Thymus (tissue), 11 donors: ENCODE data around the gene AFTPH. TPM values are rescaled to one million over a fixed set of nuclear protein-coding genes. Genes with fewer than 3 reads are reported as not detected.

Experiments used
- DNase-seq, 9 donors: peaks; one replicate each; pipeline ENCODE4 v3.0.0-alpha.2; 2013; ENCODE audit warnings: low spot score in 9 of 9, low read depth in 6 of 9, missing footprints in 1 of 9
- H3K27ac ChIP-seq, 2 donors: one replicate each; pipeline ENCODE4 v1.5.1; 2013; ENCODE audit warnings: control low read depth in 1 of 2, low read depth in 1 of 2, low read length in 1 of 2, mild to moderate bottlenecking in 1 of 2, moderate library complexity in 1 of 2
- H3K27me3 ChIP-seq, 2 donors: one replicate each; pipeline ENCODE4 v1.5.1; 2013; ENCODE audit warnings: low read length in 1 of 2; ENCODE audit not compliant: control insufficient read depth in 2 of 2, insufficient read depth in 1 of 2
- H3K36me3 ChIP-seq, 2 donors: one replicate each; pipeline ENCODE4 v1.5.1; 2013; ENCODE audit warnings: low read length in 1 of 2, mild to moderate bottlenecking in 1 of 2, moderate library complexity in 1 of 2; ENCODE audit not compliant: control insufficient read depth in 2 of 2, insufficient read depth in 2 of 2
- H3K4me1 ChIP-seq, 2 donors: one replicate each; pipeline ENCODE4 v1.5.1; 2013; ENCODE audit warnings: low read length in 2 of 2; ENCODE audit not compliant: control insufficient read depth in 2 of 2, insufficient read depth in 2 of 2
- H3K4me3 ChIP-seq, 2 donors: one replicate each; pipeline ENCODE4 v1.5.1; 2013; ENCODE audit warnings: low read length in 2 of 2, control low read depth in 1 of 2, mild to moderate bottlenecking in 1 of 2
- H3K9me3 ChIP-seq, 2 donors: one replicate each; pipeline ENCODE4 v1.5.1; 2013; ENCODE audit warnings: low read length in 1 of 2, mild to moderate bottlenecking in 1 of 2; ENCODE audit not compliant: control insufficient read depth in 2 of 2, insufficient read depth in 1 of 2
- WGBS: extraction: QIAGEN DNeasy Blood & Tissue Kit; methylation state at CpG from one replicate; pipeline ENCODE4 v1.1.7; 2013; 5-methylcytosine and 5-hydroxymethylcytosine counted together
- polyA plus RNA-seq: library from polyadenylated mRNA; stranded (reverse); fragments of 200-250 nt; gene quantifications from one replicate; pipeline ENCODE4 v1.2.3, GENCODE V29; 2013
- total RNA-seq: library from RNA; stranded (reverse); fragments of 120-200 nt; gene quantifications from one replicate; pipeline ENCODE4 v1.2.4, GENCODE V29; 2013
- donor health status: healthy.

Gene AFTPH
- total and polyA plus RNA-seq, 2 donors: 43.2 to 76.0 TPM

DNA sequence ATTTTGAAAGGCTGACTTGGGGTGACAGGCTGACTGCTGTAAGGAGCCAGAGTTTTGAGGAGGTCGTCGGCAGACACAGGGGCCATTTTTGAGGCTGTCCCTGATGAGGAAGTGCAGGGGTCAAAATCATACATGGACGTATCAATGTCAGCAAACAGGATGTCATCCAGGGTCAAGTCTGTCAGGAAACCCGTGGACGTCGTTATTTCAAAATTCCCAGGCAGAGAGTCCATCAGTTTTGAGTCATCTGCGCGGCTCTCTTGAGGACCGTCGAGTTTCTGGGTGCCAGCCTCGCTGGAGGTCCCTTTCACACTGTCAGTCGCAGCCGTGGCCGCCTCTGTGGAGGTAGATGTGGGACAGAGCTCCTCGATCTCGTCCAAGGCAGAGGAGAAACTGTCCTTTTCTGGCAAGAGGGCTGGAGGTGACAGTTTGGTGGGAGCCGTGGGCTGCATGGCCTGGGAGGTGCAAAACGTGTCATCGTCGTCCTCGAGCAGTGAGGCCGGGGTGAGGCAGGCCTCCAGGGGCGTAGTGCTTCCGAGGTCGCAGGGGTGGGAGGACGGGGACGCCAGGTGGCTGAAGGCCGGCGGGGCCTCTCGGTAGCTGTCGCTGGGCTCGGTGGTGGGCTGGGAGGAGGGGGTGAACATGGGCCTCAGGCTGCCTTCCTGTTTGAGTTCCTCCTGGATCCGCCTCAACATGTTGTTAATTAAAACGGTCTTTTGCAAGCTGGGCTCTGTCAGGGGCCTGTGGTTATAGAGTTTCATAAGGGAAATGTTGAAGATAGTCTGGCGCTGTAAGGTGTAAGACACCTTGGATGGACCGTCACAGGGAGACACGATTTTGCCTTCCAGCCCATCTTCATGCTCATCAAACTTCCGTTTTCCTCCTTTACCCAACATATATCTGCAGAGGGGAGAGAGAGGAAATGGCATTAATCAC, 112.1 kb downstream of the AFTPH start:
- Histone ChIP-seq H3K4me3 (no peak overlapping the region), H3K27ac (peak overlapping the region; percentile 10 to 71)
- WGBS: 44% methylated on average over 38 of the region's 38 CpGs

DNA sequence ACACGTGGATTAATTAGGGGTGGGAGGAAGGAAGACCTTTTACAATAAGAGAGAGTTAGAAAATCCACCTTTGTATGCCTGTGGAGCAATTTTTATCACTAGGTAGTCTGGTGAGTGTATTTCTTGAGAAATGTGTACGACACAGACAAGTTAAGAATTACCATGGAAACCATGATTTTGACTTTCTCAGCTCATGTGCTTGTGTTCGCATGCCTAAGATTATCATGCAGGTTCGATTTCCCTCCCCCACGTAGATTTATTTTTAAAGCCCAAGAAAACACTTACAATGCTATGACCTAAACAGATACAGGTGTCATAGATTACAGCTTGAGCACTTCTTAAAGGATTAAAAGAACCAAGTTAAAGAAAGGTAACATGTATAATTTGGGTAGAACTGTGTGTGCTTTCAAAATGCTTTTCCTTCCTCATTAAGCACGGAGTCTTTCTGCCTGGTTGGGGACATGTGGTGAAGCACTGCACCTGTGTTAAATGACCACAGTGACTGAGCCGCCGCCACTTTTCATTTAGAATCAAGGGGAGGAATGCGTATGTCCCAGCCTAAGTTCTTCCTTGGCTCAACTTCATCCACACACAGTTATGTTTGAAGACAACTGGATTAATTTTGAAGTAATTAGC, 113.0 kb downstream of the AFTPH start:
- Histone ChIP-seq H3K4me1 (peaks cover 28 to 56% of the 10 kb centered on the region in 2 donors), H3K4me3 (no peak overlapping the region), H3K27me3 (no peaks in the 10 kb centered on the region), H3K9me3 (no peaks in the 10 kb centered on the region), H3K27ac (peak overlapping the region; percentile 46 to 71), H3K36me3 (peaks cover 32 to 71% of the 10 kb centered on the region in 2 donors)
- peak in 1 of 9 donors; percentile 52 for DNase-seq
- 9% methylated on average over 9 of the region's 9 CpGs for WGBS

More for the DNA sequence above, 112.1 kb downstream of the AFTPH start:
- Histone ChIP-seq H3K9me3 (no peaks in the 10 kb centered on the region), H3K4me1 (peaks cover 28 to 47% of the 10 kb centered on the region in 2 donors), H3K36me3 (peaks cover 32 to 75% of the 10 kb centered on the region in 2 donors), H3K27me3 (no peaks in the 10 kb centered on the region)
- peak in 1 of 9 donors; percentile 44 for DNase-seq

DNA sequence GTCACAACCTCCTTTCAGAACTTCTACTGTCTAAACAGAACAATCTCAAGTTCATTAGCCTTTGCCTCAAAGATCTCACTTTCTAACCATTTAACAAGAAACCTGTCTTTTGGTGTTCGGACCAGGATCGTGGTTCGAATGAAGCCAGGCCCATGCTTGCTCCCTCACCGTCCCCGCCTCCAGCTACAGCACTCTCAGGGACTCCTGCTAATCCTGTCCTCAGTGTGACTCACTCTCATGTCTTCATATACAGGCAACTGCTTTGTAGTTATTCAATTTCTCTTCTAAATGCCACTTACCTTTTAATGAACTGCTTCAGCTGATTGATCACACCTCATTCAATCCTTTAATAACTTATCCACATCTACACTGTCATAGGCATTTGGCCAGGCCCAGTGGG, 113.8 kb downstream of the AFTPH start:
- Histone ChIP-seq H3K36me3 (peaks cover 30 to 63% of the 10 kb centered on the region in 2 donors), H3K4me1 (peaks cover 33 to 64% of the 10 kb centered on the region in 2 donors), H3K27me3 (no peaks in the 10 kb centered on the region), H3K27ac (peak overlapping the region in 1 of 2 donors; percentile 71), H3K9me3 (no peaks in the 10 kb centered on the region), H3K4me3 (no peak overlapping the region)
- no peak for DNase-seq
- WGBS: 95% methylated on average over 5 of the region's 5 CpGs

DNA sequence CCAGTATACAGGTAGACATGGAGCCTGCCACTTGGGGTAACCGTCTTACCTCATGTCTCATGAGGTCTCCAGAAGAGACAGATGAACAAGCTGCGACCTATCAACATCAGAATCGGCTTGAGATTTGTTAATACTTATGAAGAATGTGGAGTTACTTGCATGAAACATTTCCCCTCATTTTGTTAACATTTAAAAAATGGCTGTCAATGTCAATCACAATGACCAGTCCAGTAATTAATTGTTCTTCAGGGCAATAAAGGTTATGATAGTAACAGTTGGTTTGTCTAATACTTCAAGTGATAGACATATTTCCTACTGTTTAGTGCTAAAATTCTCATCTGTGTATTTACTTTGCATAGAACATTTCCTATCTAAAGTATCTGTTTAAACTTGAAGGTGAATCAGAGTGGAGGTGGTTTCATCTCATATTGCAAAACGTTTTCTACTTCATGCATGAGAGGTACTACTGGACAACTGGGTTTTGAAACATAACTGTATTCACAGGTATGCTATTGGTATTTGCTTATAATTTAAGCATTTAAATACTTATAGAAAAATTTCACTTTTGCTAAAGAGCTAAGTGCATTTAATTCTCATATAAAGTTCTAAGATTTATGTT, 114.5 kb downstream of the AFTPH start:
- no peak for DNase-seq
- no peak overlapping the region for H3K27ac ChIP-seq
- no peak overlapping the region for H3K4me3 ChIP-seq
- 78% methylated on average over 4 of the region's 4 CpGs for WGBS
- H3K9me3 ChIP-seq: no peaks in the 10 kb centered on the region
- peaks cover 39 to 71% of the 10 kb centered on the region in 2 donors for H3K4me1 ChIP-seq
- H3K27me3 ChIP-seq: no peaks in the 10 kb centered on the region
- peaks cover 26 to 59% of the 10 kb centered on the region in 2 donors for H3K36me3 ChIP-seq

DNA sequence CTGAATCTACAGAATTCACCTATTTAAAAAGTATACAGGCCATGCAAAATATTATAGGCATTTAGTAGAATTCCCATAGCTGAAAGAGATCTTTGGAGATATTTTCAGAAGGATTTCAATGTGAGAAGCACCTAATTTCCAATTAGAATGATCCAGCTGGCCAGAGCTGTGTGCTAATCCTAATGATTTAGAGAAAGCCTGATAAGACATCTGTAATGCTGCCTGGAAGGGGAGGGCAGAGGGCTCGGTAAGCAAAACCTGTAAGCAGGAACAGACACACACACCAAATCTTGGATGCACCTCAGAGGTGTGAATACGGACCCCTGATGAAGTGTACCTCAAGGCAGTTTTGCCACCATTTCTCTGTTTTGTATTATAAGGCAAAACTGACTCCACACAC, 115.6 kb downstream of the AFTPH start:
- Histone ChIP-seq H3K27me3 (no peaks in the 10 kb centered on the region), H3K36me3 (peaks cover 18 to 48% of the 10 kb centered on the region in 2 donors), H3K4me3 (no peak overlapping the region), H3K4me1 (peaks cover 50 to 81% of the 10 kb centered on the region in 2 donors), H3K27ac (no peak overlapping the region), H3K9me3 (no peaks in the 10 kb centered on the region)
- DNase-seq: no peak
- 89% methylated on average over 2 of the region's 2 CpGs for WGBS

DNA sequence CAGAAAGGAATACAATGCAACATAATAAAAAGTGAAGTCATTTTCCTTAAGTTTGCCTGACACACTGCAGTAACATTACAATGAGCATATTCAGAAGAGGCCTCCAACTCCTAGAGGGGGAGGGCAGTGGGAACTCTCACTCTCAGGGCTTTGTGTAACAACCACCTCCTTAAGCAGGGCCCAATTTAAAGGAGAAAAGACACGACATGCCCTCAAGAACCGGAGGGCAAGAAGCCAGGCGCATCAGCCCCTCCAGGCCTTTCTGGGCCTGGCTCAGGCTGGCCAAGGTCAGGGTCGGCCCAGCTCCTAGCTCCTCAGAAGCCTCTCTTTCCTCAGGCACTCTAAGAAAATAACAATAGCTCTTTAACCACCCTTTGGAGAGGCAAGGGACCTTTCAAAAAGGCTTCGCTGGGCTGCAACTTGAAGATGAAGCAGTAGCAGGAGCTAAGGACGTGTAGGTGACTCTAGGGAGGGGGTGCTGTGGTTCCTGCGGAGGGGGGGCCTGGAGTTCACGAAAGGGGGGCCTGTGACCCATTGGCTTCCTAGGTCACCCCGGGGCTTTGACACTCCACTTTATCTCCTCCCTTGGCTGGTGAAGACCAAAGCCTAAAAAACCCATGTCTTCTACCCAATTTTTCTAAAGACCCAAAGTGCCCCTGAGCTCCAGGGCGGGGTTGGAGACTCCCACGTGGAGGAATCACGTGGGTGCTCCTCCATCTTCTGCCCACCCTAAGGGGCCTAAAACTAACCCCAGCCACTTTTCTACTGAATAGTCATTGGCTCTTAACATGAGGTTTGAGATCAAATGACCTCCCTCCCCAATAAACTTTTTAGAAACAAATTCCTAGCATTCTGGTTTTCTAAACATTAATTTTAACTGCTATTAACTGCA, 116.3 kb downstream of the AFTPH start:
- no peak overlapping the region for H3K4me3 ChIP-seq
- WGBS: 83% methylated on average over 12 of the region's 12 CpGs

GRCh38 chr2:64641599-64641998, 117.5 kb downstream of the AFTPH start:
- no peak overlapping the region for H3K4me3 ChIP-seq
- H3K27ac ChIP-seq: no peak overlapping the region
- no peaks in the 10 kb centered on the region for H3K9me3 ChIP-seq
- H3K4me1 ChIP-seq: peaks cover 53 to 81% of the 10 kb centered on the region in 2 donors
- WGBS: 73% methylated on average over 10 of the region's 10 CpGs
- peaks cover 5 to 29% of the 10 kb centered on the region in 2 donors for H3K36me3 ChIP-seq
- no peak for DNase-seq
- H3K27me3 ChIP-seq: no peaks in the 10 kb centered on the region

More for the DNA sequence above, 116.3 kb downstream of the AFTPH start:
- H3K27ac ChIP-seq: peak overlapping the region in 1 of 2 donors; percentile 13
- no peaks in the 10 kb centered on the region for H3K9me3 ChIP-seq
- H3K27me3 ChIP-seq: no peaks in the 10 kb centered on the region
- DNase-seq: no peak
- peaks cover 16 to 41% of the 10 kb centered on the region in 2 donors for H3K36me3 ChIP-seq
- peaks cover 52 to 86% of the 10 kb centered on the region in 2 donors for H3K4me1 ChIP-seq
